Right lobe of liver (tissue), 6 donors: ENCODE results near the gene RAB35. TPM values are rescaled to one million over a fixed set of nuclear protein-coding genes. Genes with fewer than 3 reads are reported as not detected.

Experiments
- ATAC-seq, 4 donors: fragments of 200-7000 bp; cut with Tn5 transposase; one replicate each; pipeline ENCODE4 v1.9.1; 2020; ENCODE audit warnings: mild to moderate bottlenecking in 4 of 4, moderate library complexity in 4 of 4
- DNase-seq, 3 donors: peaks; one replicate each; pipeline ENCODE4 v3.0.0-alpha.2; 2020
- H3K27ac ChIP-seq, 3 donors: fragments of 200-600 bp; one replicate each; pipeline ENCODE4 v1.8.0; 2022
- H3K27me3 ChIP-seq, 2 donors: fragments of 200-600 bp; one replicate each; pipeline ENCODE4 v1.8.0; 2022
- H3K36me3 ChIP-seq, 4 donors: fragments of 200-600 bp; sonication (generic) in 1 of 4; one replicate each; pipeline versions ENCODE4 v1.5.1 to v1.8.0; 2017 to 2022; ENCODE audit warnings: control low read depth in 1 of 4
- H3K4me1 ChIP-seq, 4 donors: fragments of 200-600 bp; sonication (generic) in 1 of 4; one replicate each; pipeline versions ENCODE4 v1.5.1 to v1.8.0; 2017 to 2022; ENCODE audit warnings: control low read depth in 1 of 4
- H3K4me3 ChIP-seq, 3 donors: fragments of 200-600 bp; one replicate each; pipeline ENCODE4 v1.8.0; 2022
- H3K9me3 ChIP-seq, 4 donors: fragments of 200-600 bp; sonication (generic) in 1 of 4; one replicate each; pipeline versions ENCODE4 v1.5.1 to v1.8.0; 2017 to 2022; ENCODE audit warnings: control low read depth in 1 of 4
- CTCF ChIP-seq, 4 donors: fragments of 200-600 bp in 3 of 4; fragments of 450-650 bp in 1 of 4; IDR thresholded peaks; one replicate each; pipeline versions ENCODE4 v1.5.1 to v1.8.0; 2016 to 2022; ENCODE audit warnings: antibody characterized with exemption in 4 of 4, mild to moderate bottlenecking in 2 of 4
- POLR2A ChIP-seq: fragments of 450-650 bp; IDR thresholded peaks from one replicate; pipeline ENCODE4 v1.6.1; 2017; ENCODE audit warnings: antibody characterized with exemption, mild to moderate bottlenecking
- WGBS: methylation state at CpG from one replicate; pipeline ENCODE4 v1.1.6; 2018; ENCODE audit warnings: low coverage, low lambda C conversion rate; ENCODE audit not compliant: insufficient coverage; ENCODE audit errors: missing lambda C conversion rate; 5-methylcytosine and 5-hydroxymethylcytosine counted together
- intact Hi-C, 2 donors: fragments of 100-400 bp; cut with DNase I; formaldehyde crosslinking; loops; one replicate each; pipeline versions ENCODE4 v1.11.2 to v1.14.1; 2022
- total RNA-seq, 6 experiments: library from RNA; depleted of rRNA in 2 of 6; stranded (reverse); fragments of >200 nt in 2 of 6; fragmentation: NEBNext Ultra II Directional in 3 of 6; extraction: Animal tissue kit (Norgen Biotek cat#: 25700) in 3 of 6; gene quantifications; one replicate each; pipeline versions ENCODE4 v1.1.0 to v1.2.4, GENCODE V29; 2016 to 2023
- donor health status: DM: no; HTN: yes; CAD: no.
- donor health status: DM: no; HTN: no; CAD: no.
- donor health status: DM: no; HTN: no; CAD: no.
- donor health status: DM: no; HTN: yes; CAD: no.
- donor health status: DM: no; HTN: yes; CAD: no.

Gene RAB35
- total RNA-seq, 6 experiments from 2014 or later: 11.7 to 22.1 (median 14.7) TPM

DNA sequence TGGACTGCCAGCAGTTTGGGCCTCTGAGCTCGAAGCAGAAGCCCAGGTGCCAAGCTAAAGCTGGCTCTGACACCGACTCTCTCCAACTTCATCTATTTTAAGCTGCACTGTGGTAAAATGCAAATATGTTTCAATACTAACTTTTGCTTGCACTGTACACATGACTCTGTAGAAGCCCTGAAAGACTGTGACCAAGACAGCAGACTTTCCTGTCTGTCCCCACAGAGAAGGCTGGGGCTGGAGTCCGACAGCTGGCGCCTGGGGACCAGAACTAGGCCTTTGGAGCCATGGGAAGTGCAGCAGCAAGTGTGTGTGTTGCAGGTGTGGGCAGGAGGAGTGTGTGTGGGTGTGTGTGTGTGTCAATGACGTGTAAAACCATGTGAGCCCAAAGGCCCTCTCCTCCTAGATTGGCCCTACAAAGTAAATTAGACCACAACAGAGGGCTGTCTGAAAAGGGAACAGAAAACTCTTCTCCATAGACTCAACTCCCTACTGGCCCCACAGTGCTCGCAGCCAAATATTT is 16.4 kb upstream of the RAB35 start:
- peak in 1 of 4 donors; percentile 11 for ATAC-seq
- intact Hi-C loops: no loop called here
- H3K4me3 ChIP-seq: no peak overlapping the region
- no peaks in the 10 kb centered on the region for H3K9me3 ChIP-seq
- peak in 1 of 3 donors; percentile 22 for DNase-seq
- TF ChIP-seq POLR2A (no peak), CTCF (IDR thresholded peaks at IDR 0.05) (no peak)
- no peak overlapping the region for H3K27ac ChIP-seq
- no peaks in the 10 kb centered on the region for H3K27me3 ChIP-seq
- peaks cover 5 to 98% (median 64%) of the 10 kb centered on the region in 4 donors for H3K36me3 ChIP-seq
- WGBS: 88% methylated on average over 2 of the region's 6 CpGs
- no peaks in the 10 kb centered on the region for H3K4me1 ChIP-seq

DNA sequence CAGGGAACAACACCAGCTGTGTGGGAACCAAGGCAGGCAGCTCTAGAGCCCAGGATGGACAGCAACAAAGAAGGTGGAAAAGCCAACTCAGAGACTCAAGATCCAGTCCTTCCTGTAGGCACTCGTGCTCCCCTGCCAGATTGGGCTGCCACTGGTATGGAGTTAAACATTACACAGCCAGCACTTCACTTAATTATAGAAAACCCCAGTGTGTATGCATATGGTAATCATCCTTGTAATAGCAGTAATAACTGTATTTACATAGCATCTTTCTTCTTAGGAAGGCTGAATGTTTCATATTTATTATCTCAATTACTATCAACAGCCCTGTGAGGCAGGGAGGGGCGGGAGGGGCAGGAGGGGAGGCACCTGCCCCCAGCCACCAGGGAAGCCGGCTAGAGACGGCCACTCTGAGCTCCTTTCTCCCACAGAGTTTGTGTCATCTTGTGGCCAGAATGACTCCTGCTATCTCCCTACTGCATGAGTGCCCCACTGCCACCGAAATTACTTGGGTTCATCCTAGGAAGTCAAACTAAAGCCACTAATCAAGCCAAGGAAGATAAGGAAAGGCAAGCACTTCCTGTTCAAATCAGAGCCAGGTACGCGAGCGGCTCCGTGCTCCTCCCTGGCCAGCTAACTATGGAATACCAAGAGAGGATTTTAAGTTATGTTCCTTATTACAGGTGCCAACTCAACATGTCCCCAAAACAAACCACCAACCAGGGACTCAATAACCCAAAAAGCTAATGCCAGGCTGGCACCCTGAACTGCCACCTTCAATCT is 15.7 kb upstream of the RAB35 start:
- intact Hi-C loops: no loop called here

DNA sequence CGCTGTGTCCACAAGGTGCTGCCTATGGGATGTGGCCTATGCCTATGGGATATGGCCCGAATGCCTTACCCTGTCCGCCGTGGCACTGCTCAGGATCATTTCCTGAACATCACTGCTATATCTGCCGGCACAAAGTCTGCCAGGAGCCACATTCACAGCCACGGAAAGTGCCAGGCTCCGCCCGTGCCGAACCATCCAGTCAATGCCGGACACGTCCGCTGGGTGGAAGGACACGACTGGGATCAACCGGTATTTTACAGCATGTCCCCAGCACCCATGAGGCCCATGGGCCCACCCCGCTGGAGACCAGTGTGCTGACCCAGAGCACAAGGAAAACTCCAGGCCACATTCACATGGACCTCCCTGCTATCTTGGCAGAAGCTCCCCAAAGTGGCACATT is 14.6 kb upstream of the RAB35 start:
- H3K36me3 ChIP-seq: peaks cover 0 to 96% (median 57%) of the 10 kb centered on the region in 4 donors
- no CpG with 5 or more reads among the region's 15 CpGs for WGBS

More for the DNA sequence above, 15.7 kb upstream of the RAB35 start:
- H3K9me3 ChIP-seq: no peaks in the 10 kb centered on the region
- peaks cover 5 to 98% (median 64%) of the 10 kb centered on the region in 4 donors for H3K36me3 ChIP-seq
- no peak overlapping the region for H3K4me3 ChIP-seq
- WGBS: 79% methylated on average over 8 of the region's 9 CpGs
- H3K27ac ChIP-seq: no peak overlapping the region
- H3K4me1 ChIP-seq: no peaks in the 10 kb centered on the region
- H3K27me3 ChIP-seq: no peaks in the 10 kb centered on the region
- DNase-seq (peak in 1 of 3 donors; percentile 8), ATAC-seq (no peak)
- no peak for TF ChIP-seq POLR2A
- TF ChIP-seq CTCF (IDR thresholded peaks at IDR 0.05): no peak

GRCh38 chr12:120130011-120130410 is 13.5 kb upstream of the RAB35 start:
- Histone ChIP-seq H3K27me3 (no peaks in the 10 kb centered on the region), H3K27ac (no peak overlapping the region), H3K36me3 (peaks cover 0 to 85% (median 48%) of the 10 kb centered on the region in 4 donors), H3K4me3 (no peak overlapping the region), H3K4me1 (no peaks in the 10 kb centered on the region), H3K9me3 (no peaks in the 10 kb centered on the region)
- intact Hi-C loops: no loop called here
- TF ChIP-seq POLR2A (no peak), CTCF (IDR thresholded peaks at IDR 0.05) (no peak)
- ATAC-seq (no peak), DNase-seq (no peak)
- 100% methylated on average over 2 of the region's 6 CpGs for WGBS

More for the DNA sequence above, 14.6 kb upstream of the RAB35 start:
- Histone ChIP-seq H3K4me1 (no peaks in the 10 kb centered on the region), H3K27ac (no peak overlapping the region), H3K9me3 (no peaks in the 10 kb centered on the region), H3K4me3 (no peak overlapping the region), H3K27me3 (no peaks in the 10 kb centered on the region)
- ATAC-seq: no peak
- DNase-seq: no peak
- TF ChIP-seq CTCF (IDR thresholded peaks at IDR 0.05): no peak
- no peak for TF ChIP-seq POLR2A
- intact Hi-C loops: no loop called here
